Endothelial cell of umbilical vein (primary cell): ENCODE data around the gene CD200. TPM values are rescaled to one million over a fixed set of nuclear protein-coding genes. Genes with fewer than 3 reads are reported as not detected.

ENCODE experiments used
- BruUV-seq: library from RNA; stranded (reverse); fragments of 400-500 nt; replicated peaks from 2 replicates; lab custom pipeline; 2021; lab: Mats Ljungman, UMichigan
- CTCF ChIA-PET: fragments of 300-600, 350-600 bp; sonication (Branson Sonifier 250); formaldehyde crosslinking; loops from one replicate; lab custom pipeline; 2021; ENCODE audit warnings: antibody characterized with exemption, inconsistent platforms; lab: Charles Lee
- POLR2A ChIA-PET: fragments of 300-600, 350-600 bp; sonication (Branson Sonifier 250); formaldehyde crosslinking; loops from one replicate; lab custom pipeline; 2021; ENCODE audit warnings: antibody characterized with exemption, inconsistent platforms; lab: Charles Lee
- DNase-seq: peaks from one replicate; pipeline ENCODE4 v3.0.0-alpha.2; 2011; ENCODE audit warnings: low read depth, low spot score
- FAIRE-seq: peaks from 2 replicates; lab custom pipeline; 2011; peaks lifted over from hg19 to GRCh38; lab: Jason Lieb, UNC
- H2AFZ ChIP-seq: 2 replicates; pipeline ENCODE4 v1.6.0; 2012; ENCODE audit warnings: low read depth, low read length, control low read depth, inconsistent platforms
- H3K27ac ChIP-seq: 2 replicates; pipeline ENCODE4 v1.5.1; 2011; ENCODE audit warnings: low read depth, mild to moderate bottlenecking, control low read depth, low read length, moderate library complexity; ENCODE audit not compliant: insufficient read depth
- H3K27me3 ChIP-seq, 2 experiments: 2 replicates each; pipeline versions ENCODE4 v1.6.0 to v1.6.1; 2011; ENCODE audit warnings: low read length in 2 of 2, mixed read lengths in 1 of 2; ENCODE audit not compliant: control insufficient read depth in 2 of 2, insufficient read depth in 2 of 2
- H3K36me3 ChIP-seq, 2 experiments: 2 replicates in 1 of 2; 3 replicates in 1 of 2; pipeline ENCODE4 v1.5.1; 2011; ENCODE audit warnings: low read length in 2 of 2, mild to moderate bottlenecking in 1 of 2, moderate library complexity in 1 of 2; ENCODE audit not compliant: control insufficient read depth in 2 of 2, insufficient read depth in 2 of 2; ENCODE audit errors: extremely low read depth in 1 of 2
- H3K4me1 ChIP-seq: 3 replicates; pipeline ENCODE4 v1.5.1; 2011; ENCODE audit warnings: mild to moderate bottlenecking, low read length; ENCODE audit not compliant: control insufficient read depth, insufficient read depth; ENCODE audit errors: extremely low read depth
- H3K4me2 ChIP-seq: 2 replicates; pipeline ENCODE4 v1.6.1; 2011; ENCODE audit warnings: low read length, control low read depth, mixed read lengths; ENCODE audit not compliant: insufficient read depth
- H3K4me3 ChIP-seq, 3 experiments: fragments of 200-600 bp in 1 of 3; sonication (generic), shearing (Covaris generic) in 1 of 3; replicated peaks in 1 of 3; 2 replicates each; pipeline ENCODE4 v1.5.1; 2011 to 2016; ENCODE audit warnings: control low read depth in 3 of 3, low read length in 3 of 3, mild to moderate bottlenecking in 2 of 3, inconsistent platforms in 1 of 3, low read depth in 1 of 3, moderate library complexity in 1 of 3; ENCODE audit not compliant: insufficient read depth in 1 of 3
- H3K79me2 ChIP-seq: 2 replicates; pipeline ENCODE4 v1.6.0; 2012; ENCODE audit warnings: low read length, inconsistent platforms; ENCODE audit not compliant: control insufficient read depth, insufficient read depth
- H3K9ac ChIP-seq: replicated peaks from 2 replicates; pipeline ENCODE3; 2011; ENCODE audit warnings: low read length, control low read depth; ENCODE audit not compliant: insufficient read depth; ENCODE audit errors: extremely low read depth
- H3K9me1 ChIP-seq: replicated peaks from 3 replicates; pipeline ENCODE4 v1.6.0; 2011; ENCODE audit warnings: mild to moderate bottlenecking, low read length; ENCODE audit not compliant: control insufficient read depth, insufficient read depth; ENCODE audit errors: extremely low read depth
- H3K9me3 ChIP-seq: replicated peaks from 2 replicates; pipeline ENCODE4 v1.5.1; 2012; ENCODE audit warnings: low read length, inconsistent platforms; ENCODE audit not compliant: control insufficient read depth, insufficient read depth
- H4K20me1 ChIP-seq: replicated peaks from 2 replicates; pipeline ENCODE3; 2011; ENCODE audit warnings: mild to moderate bottlenecking, low read length; ENCODE audit not compliant: control insufficient read depth, insufficient read depth; ENCODE audit errors: extremely low read depth
- EZH2 ChIP-seq: IDR thresholded peaks from 2 replicates; pipeline ENCODE4 v1.6.1; 2012; ENCODE audit warnings: borderline replicate concordance, low read depth, mild to moderate bottlenecking, moderate library complexity, low read length, inconsistent platforms; ENCODE audit not compliant: severe bottlenecking
- GATA2 ChIP-seq: IDR thresholded peaks from 2 replicates; pipeline ENCODE4 v1.7.0; 2011; ENCODE audit warnings: low read depth, mild to moderate bottlenecking, moderate library complexity, mixed read lengths, low read length; ENCODE audit not compliant: insufficient read length, insufficient read depth
- JUN ChIP-seq: IDR thresholded peaks from 2 replicates; pipeline ENCODE4 v1.6.1; 2011; ENCODE audit warnings: borderline replicate concordance, low read depth; ENCODE audit not compliant: insufficient read length, insufficient read depth
- POLR2A ChIP-seq: IDR thresholded peaks from 2 replicates; pipeline ENCODE4 v1.6.1; 2012; ENCODE audit warnings: low read depth, mild to moderate bottlenecking, control low read depth, low read length
- dilution Hi-C: fragments of 300-500 bp; cut with MboI; formaldehyde crosslinking; loops from one replicate; pipeline ENCODE4 v1.15.0; 2019; ENCODE audit warnings: low sequenced_read_pairs; ENCODE audit not compliant: extremely low pct_ligation_motif_present
- intact Hi-C: fragments of 100-400 bp; cut with micrococcal nuclease; formaldehyde crosslinking; loops from one replicate; pipeline ENCODE4 v1.10.0; 2022
- polyA plus RNA-seq, 4 experiments: library from polyadenylated mRNA; depleted of rRNA in 3 of 4; stranded (reverse) in 3 of 4; unstranded in 1 of 4; fragments of >200 nt; gene quantifications; 2 replicates each; pipeline versions ENCODE4 v1.2.1 to v1.2.3, GENCODE V29; 2011 to 2012; ENCODE audit warnings: missing spikeins in 1 of 4
- total RNA-seq: library from RNA; stranded (reverse); gene quantifications from 2 replicates; pipeline ENCODE4 v1.2.3, GENCODE V29; 2021
- TF ChIP-seq, protein P1 (sequence below): IDR thresholded peaks from 2 replicates; pipeline ENCODE4 v1.6.1; 2011; ENCODE audit not compliant: insufficient read depth, insufficient read length

The CD200 gene
- total and polyA plus RNA-seq, 2 donors (not counting 3 experiments of a cell fraction or from before 2014, with no cell fraction given), result 8.1 to 8.2 TPM

DNA sequence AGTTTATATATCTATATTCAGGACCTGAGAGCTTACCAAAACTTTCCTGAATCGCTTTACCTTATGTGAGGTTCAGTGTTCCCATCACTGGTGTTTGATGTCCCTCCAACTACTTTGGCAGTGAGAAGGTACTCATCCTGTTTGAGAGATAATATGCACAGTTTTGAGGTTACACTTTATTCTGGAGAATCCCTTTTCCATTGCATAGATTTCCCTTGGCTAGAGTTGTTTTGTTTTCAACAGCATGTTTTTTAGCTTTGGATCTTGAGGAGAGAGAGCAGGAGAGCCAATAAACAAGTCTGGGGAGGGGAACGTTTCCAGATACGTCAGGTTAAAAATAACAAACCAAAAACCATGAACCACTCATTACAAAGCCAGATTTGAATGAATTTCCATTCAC, 33.6 kb downstream of the CD200 start:
- no peak overlapping the region for H3K9ac ChIP-seq
- BruUV-seq, result no TSS peak
- H3K36me3 ChIP-seq, result no peaks in the 10 kb centered on the region
- no peak overlapping the region for H3K4me3 ChIP-seq
- no peaks in the 10 kb centered on the region for H3K79me2 ChIP-seq
- DNase-seq (no peak), FAIRE-seq (no peak)
- peaks cover 4% of the 10 kb centered on the region for H3K4me1 ChIP-seq
- CTCF ChIA-PET, result interaction anchor here (1.0 to 1.2 kb wide), 2 partner anchors 16 to 33 kb away, joined by 3 to 4 read pairs; partner anchors contain the start of gene CD200
- H3K9me1 ChIP-seq, result no peaks in the 10 kb centered on the region
- H2AFZ ChIP-seq, result no peak overlapping the region
- POLR2A ChIA-PET, result no interaction called here
- dilution Hi-C loops (no loop called here), intact Hi-C loops (no loop called here)
- H3K27ac ChIP-seq, result no peak overlapping the region
- no peaks in the 10 kb centered on the region for H4K20me1 ChIP-seq
- no peaks in the 10 kb centered on the region for H3K27me3 ChIP-seq
- TF ChIP-seq GATA2, result no peak
- no peak for TF ChIP-seq JUN
- H3K9me3 ChIP-seq, result no peaks in the 10 kb centered on the region
- H3K4me2 ChIP-seq, result no peak overlapping the region

DNA sequence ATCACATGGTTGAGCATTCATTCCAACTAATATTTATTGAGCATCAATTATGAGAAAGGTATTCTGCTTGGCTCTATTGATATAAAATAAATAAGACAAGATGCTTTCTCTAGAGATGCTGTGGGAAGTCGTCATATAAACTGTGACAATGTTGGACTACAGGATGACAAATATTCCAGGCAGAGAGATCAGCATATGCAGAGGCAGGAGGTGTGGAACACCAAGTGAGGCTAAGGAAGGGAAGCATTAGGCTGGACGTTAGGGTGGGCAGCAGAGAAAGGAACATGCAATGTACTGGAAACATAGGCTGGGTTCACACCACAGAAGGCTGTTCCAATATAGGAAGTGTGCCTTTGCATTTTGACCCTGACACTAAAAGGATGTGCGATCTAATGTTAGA, 38.6 kb downstream of the CD200 start:
- BruUV-seq, result no TSS peak
- no peak overlapping the region for H3K9ac ChIP-seq
- no peak overlapping the region for H3K27ac ChIP-seq
- H3K4me3 ChIP-seq, result no peak overlapping the region
- H3K4me2 ChIP-seq, result no peak overlapping the region
- TF ChIP-seq JUN, result no peak
- no peak for TF ChIP-seq EZH2
- TF ChIP-seq, protein P1, sequence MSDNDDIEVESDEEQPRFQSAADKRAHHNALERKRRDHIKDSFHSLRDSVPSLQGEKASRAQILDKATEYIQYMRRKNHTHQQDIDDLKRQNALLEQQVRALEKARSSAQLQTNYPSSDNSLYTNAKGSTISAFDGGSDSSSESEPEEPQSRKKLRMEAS, result no peak
- no peak for TF ChIP-seq POLR2A
- H3K9me1 ChIP-seq, result no peaks in the 10 kb centered on the region
- no peaks in the 10 kb centered on the region for H4K20me1 ChIP-seq
- DNase-seq, result no peak
- dilution Hi-C loops, result no loop called here
- intact Hi-C loops, result no loop called here
- no peak overlapping the region for H2AFZ ChIP-seq
- ChIA-PET POLR2A (no interaction called here), CTCF (no interaction called here)
- H3K36me3 ChIP-seq, result no peaks in the 10 kb centered on the region
- peaks cover 7% of the 10 kb centered on the region for H3K4me1 ChIP-seq
- no peaks in the 10 kb centered on the region for H3K9me3 ChIP-seq
- H3K27me3 ChIP-seq, result no peaks in the 10 kb centered on the region
- H3K79me2 ChIP-seq, result no peaks in the 10 kb centered on the region
- no peak for FAIRE-seq
